Nephron progenitor cell (in vitro differentiated cells): ENCODE measurements around the gene FITM2.
A peak's percentile ranks its signal among the peaks of the same experiment; 100 is the strongest.

Source experiments
- DNase-seq: peaks from one replicate; pipeline ENCODE4 v3.0.0; 2021
- H3K27ac Mint-ChIP-seq: 2 replicates; pipeline ENCODE4 v1.8.0; 2021; ENCODE audit warnings: mild to moderate bottlenecking, moderate library complexity, mixed read lengths
- H3K27me3 Mint-ChIP-seq: 2 replicates; pipeline ENCODE4 v1.8.0; 2021; ENCODE audit warnings: mild to moderate bottlenecking, low read depth, mixed read lengths; ENCODE audit not compliant: poor library complexity
- H3K36me3 Mint-ChIP-seq: 2 replicates; pipeline ENCODE4 v1.8.0; 2021; ENCODE audit warnings: low read depth, mixed read lengths
- H3K4me1 Mint-ChIP-seq: 2 replicates; pipeline ENCODE4 v1.8.0; 2021; ENCODE audit warnings: mixed read lengths
- H3K4me3 Mint-ChIP-seq: 2 replicates; pipeline ENCODE4 v1.8.0; 2021; ENCODE audit warnings: mild to moderate bottlenecking, moderate library complexity, mixed read lengths
- H3K9me3 Mint-ChIP-seq: 2 replicates; pipeline ENCODE4 v1.8.0; 2021; ENCODE audit warnings: mild to moderate bottlenecking, moderate library complexity, mixed read lengths
- CTCF ChIP-seq: fragments of 200-600 bp; sonication (generic); IDR thresholded peaks from 2 replicates; pipeline ENCODE4 v1.5.0; 2021; ENCODE audit warnings: antibody characterized with exemption

Gene FITM2

GRCh38 chr20:44274303-44275017 lies 36.5 kb downstream of the FITM2 start:
- Mint-ChIP-seq H3K4me1 (no peaks in the 10 kb centered on the region), H3K27ac (no peak overlapping the region), H3K36me3 (no peaks in the 10 kb centered on the region), H3K27me3 (peaks cover 8% of the 10 kb centered on the region), H3K9me3 (no peaks in the 10 kb centered on the region), H3K4me3 (no peak overlapping the region)
- no peak for DNase-seq
- no peak for TF ChIP-seq CTCF

GRCh38 chr20:44273231-44274215 lies 37.5 kb downstream of the FITM2 start:
- DNase-seq, result no peak
- TF ChIP-seq CTCF, result no peak
- Mint-ChIP-seq H3K27ac (no peak overlapping the region), H3K36me3 (no peaks in the 10 kb centered on the region), H3K9me3 (no peaks in the 10 kb centered on the region), H3K27me3 (peaks cover 13% of the 10 kb centered on the region), H3K4me3 (no peak overlapping the region), H3K4me1 (no peaks in the 10 kb centered on the region)

- Mint-ChIP-seq H3K36me3 (no peaks in the 10 kb centered on the region), H3K27me3 (peaks cover 14% of the 10 kb centered on the region), H3K4me3 (no peak overlapping the region), H3K4me1 (no peaks in the 10 kb centered on the region), H3K9me3 (no peaks in the 10 kb centered on the region), H3K27ac (no peak overlapping the region)
- TF ChIP-seq CTCF, result no peak
- no peak for DNase-seq
Observed at GRCh38 chr20:44271915-44272663, 38.9 kb downstream of the FITM2 start.

- Mint-ChIP-seq H3K27ac (no peak overlapping the region), H3K4me1 (no peaks in the 10 kb centered on the region), H3K27me3 (peaks cover 9% of the 10 kb centered on the region), H3K4me3 (no peak overlapping the region), H3K36me3 (no peaks in the 10 kb centered on the region), H3K9me3 (no peaks in the 10 kb centered on the region)
- DNase-seq, result no peak
- no peak for TF ChIP-seq CTCF
Observed at GRCh38 chr20:44268802-44269201, 42.2 kb downstream of the FITM2 start.

GRCh38 chr20:44264287-44264686 lies 46.7 kb downstream of the FITM2 start:
- DNase-seq, result peak; percentile 57
- no peak overlapping the region for H3K4me3 Mint-ChIP-seq
- no peak for TF ChIP-seq CTCF
- no peaks in the 10 kb centered on the region for H3K9me3 Mint-ChIP-seq
- H3K36me3 Mint-ChIP-seq, result no peaks in the 10 kb centered on the region
- no peak overlapping the region for H3K27ac Mint-ChIP-seq
- no peaks in the 10 kb centered on the region for H3K4me1 Mint-ChIP-seq
- H3K27me3 Mint-ChIP-seq, result peaks cover 10% of the 10 kb centered on the region
